SK-N-SH treated with all-trans-retinoic acid at 6 μM for 48 hours (cell line): ENCODE results near the gene FAM186B.

Experiments
- PPARA ChIP-seq: fragments of 250-450 bp; sonication (Bioruptor Pico); IDR thresholded peaks from 2 replicates; pipeline ENCODE4 v1.5.0; 2020; ENCODE audit warnings: mild to moderate bottlenecking, borderline replicate concordance
- ZFP30 ChIP-seq: fragments of 450-650 bp; formaldehyde crosslinking; IDR thresholded peaks from 2 replicates; pipeline ENCODE4 v1.5.0; 2022; ENCODE audit warnings: mild to moderate bottlenecking, moderate library complexity
- ZNF70 ChIP-seq: fragments of 450-650 bp; formaldehyde crosslinking; IDR thresholded peaks from 2 replicates; pipeline ENCODE4 v1.5.0; 2020; ENCODE audit warnings: mild to moderate bottlenecking, moderate library complexity
- TF ChIP-seq, protein P1 (sequence below): fragments of 250-450 bp; sonication (Bioruptor Pico); IDR thresholded peaks from 2 replicates; pipeline ENCODE4 v1.8.0; 2021; ENCODE audit warnings: low read depth, mild to moderate bottlenecking, moderate library complexity, borderline replicate concordance

DNA sequence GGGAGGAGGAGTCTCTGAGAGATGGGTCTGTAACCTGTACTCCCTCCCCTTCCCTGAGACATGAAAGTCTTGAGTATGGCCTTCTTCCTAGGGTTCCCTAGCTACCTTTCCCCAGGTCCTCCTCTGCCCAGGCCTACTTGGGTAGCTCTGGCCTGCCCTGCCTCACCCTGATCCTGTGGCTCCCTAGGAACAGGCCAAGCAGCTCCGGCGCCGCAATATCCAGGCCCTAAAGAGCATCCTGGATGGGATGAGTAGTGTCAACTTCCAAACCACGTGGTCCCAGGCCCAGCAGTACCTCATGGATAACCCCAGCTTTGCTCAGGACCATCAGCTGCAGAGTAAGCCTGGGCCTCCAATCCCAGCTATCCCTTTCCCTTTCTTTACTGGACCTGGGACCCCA is 30.2 kb upstream of the FAM186B start:
- TF ChIP-seq ZNF70 (CRISPR knock-in tag) = no peak
- TF ChIP-seq ZFP30 (CRISPR knock-in tag) = no peak
- TF ChIP-seq, protein P1, sequence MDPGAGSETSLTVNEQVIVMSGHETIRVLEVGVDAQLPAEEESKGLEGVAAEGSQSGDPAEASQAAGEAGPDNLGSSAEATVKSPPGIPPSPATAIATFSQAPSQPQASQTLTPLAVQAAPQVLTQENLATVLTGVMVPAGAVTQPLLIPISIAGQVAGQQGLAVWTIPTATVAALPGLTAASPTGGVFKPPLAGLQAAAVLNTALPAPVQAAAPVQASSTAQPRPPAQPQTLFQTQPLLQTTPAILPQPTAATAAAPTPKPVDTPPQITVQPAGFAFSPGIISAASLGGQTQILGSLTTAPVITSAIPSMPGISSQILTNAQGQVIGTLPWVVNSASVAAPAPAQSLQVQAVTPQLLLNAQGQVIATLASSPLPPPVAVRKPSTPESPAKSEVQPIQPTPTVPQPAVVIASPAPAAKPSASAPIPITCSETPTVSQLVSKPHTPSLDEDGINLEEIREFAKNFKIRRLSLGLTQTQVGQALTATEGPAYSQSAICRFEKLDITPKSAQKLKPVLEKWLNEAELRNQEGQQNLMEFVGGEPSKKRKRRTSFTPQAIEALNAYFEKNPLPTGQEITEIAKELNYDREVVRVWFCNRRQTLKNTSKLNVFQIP (CRISPR knock-in tag) = no peak
- no peak for TF ChIP-seq PPARA (CRISPR knock-in tag)
